Uterus (tissue), 2 donors: Measurements from ENCODE around the gene DSC3.

Source experiments
- POLR2A ChIP-seq, 2 donors: fragments of 450-650 bp; IDR thresholded peaks; one replicate each; pipeline ENCODE4 v1.6.1; 2016; ENCODE audit warnings: antibody characterized with exemption in 2 of 2, mild to moderate bottlenecking in 1 of 2, moderate library complexity in 1 of 2
- TF ChIP-seq, protein P1 (sequence below), 4 experiments: fragments of 200-600 bp in 2 of 4; fragments of 450-650 bp in 2 of 4; sonication (generic) in 2 of 4; IDR thresholded peaks; one replicate each; pipeline ENCODE4 v1.5.1; 2016 to 2019; ENCODE audit warnings: antibody characterized with exemption in 4 of 4, mild to moderate bottlenecking in 2 of 4, moderate library complexity in 1 of 4

DNA sequence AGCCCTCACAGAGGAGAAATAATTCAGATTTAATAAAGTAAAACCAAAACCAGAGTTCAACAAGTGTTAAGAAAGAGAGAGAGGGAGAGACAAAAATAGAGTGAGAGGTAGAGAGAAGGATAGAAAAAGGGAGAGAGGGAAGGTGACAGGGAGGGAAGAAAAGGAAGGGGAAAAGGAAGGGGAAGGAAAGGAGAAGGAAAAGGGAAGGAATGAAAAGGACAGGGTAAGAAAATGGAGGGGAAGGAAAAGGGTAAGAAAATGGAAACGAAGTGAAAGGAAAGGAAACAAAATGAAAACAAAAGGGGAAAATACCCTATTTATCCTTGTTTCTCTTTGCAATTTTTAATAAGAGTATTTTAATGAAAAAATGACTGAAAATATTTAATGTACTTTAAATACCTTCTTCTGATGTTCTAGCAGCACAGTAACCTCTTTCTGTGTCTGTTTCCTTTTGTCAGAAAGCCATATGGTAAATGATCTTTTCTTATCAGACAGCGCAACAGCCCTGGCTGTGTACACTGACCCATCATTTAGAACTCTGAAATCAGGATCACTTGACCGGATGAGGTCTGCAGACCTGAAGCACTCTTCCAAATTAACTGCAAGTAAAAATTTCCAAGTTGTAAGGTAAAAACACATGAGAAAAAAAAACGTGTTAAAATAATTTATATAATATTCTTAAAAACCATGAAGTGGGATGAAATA is 11.8 kb downstream of the DSC3 start:
- TF ChIP-seq, protein P1, sequence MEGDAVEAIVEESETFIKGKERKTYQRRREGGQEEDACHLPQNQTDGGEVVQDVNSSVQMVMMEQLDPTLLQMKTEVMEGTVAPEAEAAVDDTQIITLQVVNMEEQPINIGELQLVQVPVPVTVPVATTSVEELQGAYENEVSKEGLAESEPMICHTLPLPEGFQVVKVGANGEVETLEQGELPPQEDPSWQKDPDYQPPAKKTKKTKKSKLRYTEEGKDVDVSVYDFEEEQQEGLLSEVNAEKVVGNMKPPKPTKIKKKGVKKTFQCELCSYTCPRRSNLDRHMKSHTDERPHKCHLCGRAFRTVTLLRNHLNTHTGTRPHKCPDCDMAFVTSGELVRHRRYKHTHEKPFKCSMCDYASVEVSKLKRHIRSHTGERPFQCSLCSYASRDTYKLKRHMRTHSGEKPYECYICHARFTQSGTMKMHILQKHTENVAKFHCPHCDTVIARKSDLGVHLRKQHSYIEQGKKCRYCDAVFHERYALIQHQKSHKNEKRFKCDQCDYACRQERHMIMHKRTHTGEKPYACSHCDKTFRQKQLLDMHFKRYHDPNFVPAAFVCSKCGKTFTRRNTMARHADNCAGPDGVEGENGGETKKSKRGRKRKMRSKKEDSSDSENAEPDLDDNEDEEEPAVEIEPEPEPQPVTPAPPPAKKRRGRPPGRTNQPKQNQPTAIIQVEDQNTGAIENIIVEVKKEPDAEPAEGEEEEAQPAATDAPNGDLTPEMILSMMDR (IDR thresholded peaks at IDR 0.05), result no peak
- TF ChIP-seq POLR2A (IDR thresholded peaks at IDR 0.05), result no peak
